IMR-90 (cell line): ENCODE results near the gene SLC9A2.

Experiments
- CEBPB ChIP-seq: IDR thresholded peaks from 2 replicates; pipeline ENCODE4 v1.6.1; 2012; ENCODE audit warnings: low read depth, low read length, improper control_type of control experiment
- MAFK ChIP-seq: IDR thresholded peaks from 2 replicates; pipeline ENCODE4 v1.6.1; 2012; ENCODE audit warnings: low read depth, low read length, improper control_type of control experiment
- MXI1 ChIP-seq: IDR thresholded peaks from 2 replicates; pipeline ENCODE4 v1.6.1; 2012; ENCODE audit warnings: low read depth, mild to moderate bottlenecking, low read length, moderate library complexity, borderline replicate concordance
- NFE2L2 ChIP-seq: fragments of 150-350 bp; IDR thresholded peaks from 2 replicates; pipeline ENCODE4 v1.6.1; 2016; ENCODE audit warnings: low read depth, mild to moderate bottlenecking, low read length
- POLR2A ChIP-seq: IDR thresholded peaks from 2 replicates; pipeline ENCODE4 v1.6.1; 2012; ENCODE audit warnings: mild to moderate bottlenecking, low read depth, low read length
- RAD21 ChIP-seq: IDR thresholded peaks from 2 replicates; pipeline ENCODE4 v1.6.1; 2012; ENCODE audit warnings: low read length, improper control_type of control experiment
- SMC3 ChIP-seq: fragments of 150-350 bp; IDR thresholded peaks from 2 replicates; pipeline ENCODE4 v1.6.1; 2016; ENCODE audit warnings: low read depth, mild to moderate bottlenecking, antibody characterized with exemption, low read length, moderate library complexity
- USF2 ChIP-seq: fragments of 150-350 bp; IDR thresholded peaks from 2 replicates; pipeline ENCODE4 v1.6.1; 2017; ENCODE audit warnings: mild to moderate bottlenecking, antibody characterized with exemption, low read length, low read depth
- TF ChIP-seq, protein P1 (sequence below): conservative IDR thresholded peaks from 2 replicates; pipeline ENCODE4 v1.5.1; 2012; ENCODE audit warnings: mild to moderate bottlenecking, low read depth, low read length, improper control_type of control experiment

DNA sequence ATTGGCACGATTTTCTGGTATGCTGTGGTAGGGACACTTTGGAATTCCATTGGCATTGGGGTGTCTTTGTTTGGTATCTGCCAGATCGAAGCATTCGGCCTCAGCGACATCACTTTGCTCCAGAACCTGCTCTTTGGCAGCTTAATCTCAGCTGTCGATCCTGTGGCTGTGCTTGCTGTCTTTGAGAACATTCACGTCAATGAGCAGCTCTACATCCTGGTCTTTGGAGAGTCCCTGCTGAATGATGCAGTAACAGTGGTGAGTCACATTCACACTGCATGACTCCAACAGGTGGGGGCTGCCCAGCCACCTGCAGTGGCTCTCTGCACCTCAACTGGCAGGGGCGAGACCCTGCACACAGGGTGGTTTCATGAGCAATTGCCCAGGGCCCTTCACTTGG is 38.4 kb downstream of the SLC9A2 start:
- TF ChIP-seq MAFK = no peak
- TF ChIP-seq, protein P1, sequence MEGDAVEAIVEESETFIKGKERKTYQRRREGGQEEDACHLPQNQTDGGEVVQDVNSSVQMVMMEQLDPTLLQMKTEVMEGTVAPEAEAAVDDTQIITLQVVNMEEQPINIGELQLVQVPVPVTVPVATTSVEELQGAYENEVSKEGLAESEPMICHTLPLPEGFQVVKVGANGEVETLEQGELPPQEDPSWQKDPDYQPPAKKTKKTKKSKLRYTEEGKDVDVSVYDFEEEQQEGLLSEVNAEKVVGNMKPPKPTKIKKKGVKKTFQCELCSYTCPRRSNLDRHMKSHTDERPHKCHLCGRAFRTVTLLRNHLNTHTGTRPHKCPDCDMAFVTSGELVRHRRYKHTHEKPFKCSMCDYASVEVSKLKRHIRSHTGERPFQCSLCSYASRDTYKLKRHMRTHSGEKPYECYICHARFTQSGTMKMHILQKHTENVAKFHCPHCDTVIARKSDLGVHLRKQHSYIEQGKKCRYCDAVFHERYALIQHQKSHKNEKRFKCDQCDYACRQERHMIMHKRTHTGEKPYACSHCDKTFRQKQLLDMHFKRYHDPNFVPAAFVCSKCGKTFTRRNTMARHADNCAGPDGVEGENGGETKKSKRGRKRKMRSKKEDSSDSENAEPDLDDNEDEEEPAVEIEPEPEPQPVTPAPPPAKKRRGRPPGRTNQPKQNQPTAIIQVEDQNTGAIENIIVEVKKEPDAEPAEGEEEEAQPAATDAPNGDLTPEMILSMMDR = no peak
- no peak for TF ChIP-seq MXI1
- TF ChIP-seq NFE2L2 = no peak
- no peak for TF ChIP-seq CEBPB
- no peak for TF ChIP-seq SMC3
- TF ChIP-seq POLR2A = no peak
- no peak for TF ChIP-seq USF2
- TF ChIP-seq RAD21 = no peak
